ENCODE data around the gene HIP1R. TPM values are rescaled to one million over a fixed set of nuclear protein-coding genes. Genes with fewer than 3 reads are reported as not detected.
"Not testable (repeated sequence)": the region's sequence is repeated elsewhere in the genome, so short reads cannot be mapped to it uniquely, and the experiment has no call there.

HIP1R gene
- total RNA-seq, 1 donor from 2014 or later = 30.2 TPM

DNA sequence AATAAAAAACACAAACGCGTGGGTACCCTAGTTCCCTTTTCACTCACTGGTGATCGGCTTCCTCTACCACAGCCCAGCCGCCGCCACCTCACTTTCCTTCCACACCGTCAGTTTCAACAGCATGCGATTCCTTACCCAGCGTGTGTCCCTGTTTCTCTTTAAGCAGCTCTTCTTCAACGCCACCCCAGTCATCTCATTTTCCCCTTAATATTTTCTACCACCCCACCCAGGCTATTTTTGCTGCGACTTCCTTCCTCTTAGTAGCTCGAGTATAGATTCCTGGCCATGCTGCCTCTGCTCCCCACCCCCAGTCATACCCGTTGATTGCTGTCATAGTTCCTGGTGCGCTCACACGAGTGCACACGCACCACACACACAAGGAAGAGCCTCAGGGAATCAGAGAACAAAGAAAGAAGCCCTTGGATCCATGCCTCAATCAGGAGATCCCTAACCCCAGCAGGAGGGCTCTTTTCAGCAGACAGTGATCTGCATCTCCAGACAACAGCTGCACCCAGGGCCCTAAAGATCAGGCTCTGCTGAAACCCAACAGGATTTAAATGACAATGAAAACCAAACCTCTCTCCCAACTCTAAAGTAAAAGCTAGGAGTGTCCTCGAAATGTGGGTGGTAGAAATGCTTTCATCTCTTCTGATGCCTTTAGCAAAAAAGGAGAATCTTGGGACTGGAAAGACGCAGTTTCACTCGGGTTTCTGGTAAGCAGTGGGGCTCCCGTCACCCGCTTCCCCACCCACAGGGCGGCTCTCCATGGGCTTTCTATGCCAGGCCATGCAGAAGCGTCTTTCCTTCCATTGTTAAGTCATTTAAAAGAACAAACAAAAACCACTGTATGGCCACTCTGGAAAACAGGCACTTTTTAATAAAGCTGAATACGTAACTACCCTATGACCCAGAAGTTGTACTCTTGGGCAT is 36.9 kb downstream of the HIP1R start:
- DNase-seq (ENCODE audit: low spot score) = no peak

- DNase-seq (ENCODE audit: low spot score) = no peak
Observed at GRCh38 chr12:122872815-122873361, 37.6 kb downstream of the HIP1R start.

DNA sequence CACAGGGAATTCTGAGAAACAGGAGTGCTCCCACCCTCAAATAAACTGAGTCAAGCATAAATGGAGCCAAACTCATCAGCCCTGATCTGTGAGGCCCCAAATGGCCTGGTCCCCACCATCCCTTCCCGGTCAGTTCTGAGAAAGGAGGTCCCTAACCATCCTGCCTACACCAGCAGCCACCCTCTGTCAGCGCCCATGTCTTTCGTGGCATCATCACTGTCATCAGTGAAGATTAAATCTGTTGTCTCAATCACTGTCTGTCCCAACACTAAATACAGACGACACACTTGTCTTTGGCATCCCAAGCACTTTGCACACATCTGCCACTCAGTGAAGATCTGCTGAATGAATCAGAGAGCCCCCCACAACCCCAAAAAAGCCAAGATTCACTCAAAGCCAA is 38.3 kb downstream of the HIP1R start:
- no peak for DNase-seq (ENCODE audit: low spot score)

GRCh38 chr12:122874081-122874480 is 38.8 kb downstream of the HIP1R start:
- DNase-seq (ENCODE audit: low spot score) = no peak

- no peak for DNase-seq (ENCODE audit: low spot score)
Observed at GRCh38 chr12:122875590-122876220, 40.4 kb downstream of the HIP1R start.

DNA sequence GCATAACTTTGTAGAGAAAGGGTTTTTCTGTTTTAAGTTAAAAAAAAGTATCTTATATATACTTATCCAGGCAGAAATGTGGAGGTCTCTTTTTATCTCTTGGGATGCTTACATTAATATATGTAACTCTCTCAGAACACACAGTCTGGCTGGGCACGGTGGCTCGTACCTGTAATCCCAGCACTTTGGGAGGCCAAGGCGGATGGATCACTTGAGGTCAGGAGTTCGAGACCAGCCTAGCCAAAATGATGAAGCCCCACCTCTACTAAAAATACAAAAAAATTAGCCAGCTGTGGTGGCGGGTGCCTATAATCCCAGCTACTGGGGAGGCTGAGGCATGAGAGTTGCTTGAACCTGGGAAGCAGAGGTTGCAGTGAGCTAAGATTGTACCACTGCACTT is 41.0 kb downstream of the HIP1R start:
- not testable (repeated sequence) for DNase-seq (ENCODE audit: low spot score)

DNA sequence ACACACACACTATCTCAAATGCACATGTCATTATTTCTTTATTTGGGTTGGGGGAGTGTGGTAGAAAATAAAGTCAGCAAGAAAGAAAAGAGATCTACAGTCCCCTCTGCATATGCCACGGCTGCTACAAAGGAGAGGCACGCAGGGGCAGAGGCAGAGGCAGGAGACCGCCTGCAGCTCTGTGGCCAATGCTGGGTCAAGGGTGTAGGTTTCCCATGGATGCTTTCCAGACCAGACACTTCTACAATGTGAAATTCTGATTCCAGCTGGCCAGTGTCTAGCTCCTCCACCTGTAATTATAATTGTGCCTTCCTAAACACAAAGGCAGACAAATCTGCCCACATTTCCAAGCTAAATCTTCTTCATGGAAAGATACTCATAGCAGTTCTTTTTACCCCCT is 41.5 kb downstream of the HIP1R start:
- DNase-seq (ENCODE audit: low spot score) = no peak

DNA sequence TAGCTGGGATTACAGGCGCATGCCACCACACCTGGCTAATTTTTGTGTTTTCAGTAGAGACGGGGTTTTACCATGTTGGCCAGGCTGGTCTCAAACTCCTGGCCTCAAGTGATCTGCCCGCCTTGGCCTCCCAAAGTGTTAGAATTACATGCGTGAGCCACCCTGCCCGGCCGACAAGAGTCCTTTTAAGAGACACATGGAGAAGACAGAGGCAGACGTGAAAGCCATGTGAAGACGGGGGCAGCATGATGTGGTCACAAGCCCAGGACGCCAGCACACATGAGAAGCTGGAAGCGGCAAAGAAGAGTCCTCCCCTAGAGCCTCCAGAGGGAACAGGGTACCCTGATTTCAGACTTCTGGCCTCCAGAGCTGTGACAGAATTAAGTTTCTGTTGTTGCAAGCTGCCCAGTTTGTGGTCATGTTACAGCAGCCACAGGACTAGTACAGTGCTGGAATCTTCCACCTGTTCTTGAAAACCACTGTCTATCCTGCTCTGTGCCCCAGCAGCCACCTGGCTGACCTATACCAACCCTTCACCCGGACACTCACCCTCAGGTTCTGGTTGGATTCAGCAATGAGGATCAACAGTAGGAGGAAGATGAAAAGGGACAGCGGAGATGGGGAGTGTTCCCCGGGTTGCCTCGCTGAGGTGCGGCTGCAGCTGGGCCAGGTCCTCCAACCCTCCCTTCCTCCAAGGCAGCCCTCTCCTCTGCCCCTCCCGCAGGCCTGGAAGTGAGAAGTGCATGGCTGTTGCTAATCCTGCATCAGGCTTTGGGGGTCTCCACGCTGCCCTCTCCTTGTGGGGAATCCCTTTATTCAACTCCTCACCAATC is 43.7 kb downstream of the HIP1R start:
- DNase-seq (ENCODE audit: low spot score) = no peak

DNA sequence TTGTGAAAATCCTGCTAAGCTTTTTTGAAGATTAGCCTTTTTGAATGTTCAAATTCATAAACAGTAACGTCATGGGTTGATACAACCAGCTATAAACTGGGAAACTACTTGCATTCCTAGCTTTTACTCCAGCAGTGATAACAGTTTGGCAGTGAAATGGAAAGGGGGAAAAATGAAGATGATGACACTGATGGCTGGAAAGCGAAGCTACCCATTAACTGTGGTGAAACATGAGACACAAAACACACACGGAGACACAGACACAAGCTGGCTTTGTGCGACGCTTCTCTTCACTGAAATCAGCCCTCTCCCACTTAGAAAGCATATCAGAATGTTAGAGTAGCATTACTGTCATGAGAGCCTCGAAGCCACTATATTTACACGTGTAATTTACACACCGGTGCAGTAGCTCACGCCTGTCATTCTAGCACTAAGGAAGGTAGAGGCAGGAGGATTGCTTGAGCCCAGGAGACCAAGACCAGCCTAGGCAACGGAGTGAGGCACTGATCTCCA is 45.0 kb downstream of the HIP1R start:
- DNase-seq (ENCODE audit: low spot score) = no peak

DNA sequence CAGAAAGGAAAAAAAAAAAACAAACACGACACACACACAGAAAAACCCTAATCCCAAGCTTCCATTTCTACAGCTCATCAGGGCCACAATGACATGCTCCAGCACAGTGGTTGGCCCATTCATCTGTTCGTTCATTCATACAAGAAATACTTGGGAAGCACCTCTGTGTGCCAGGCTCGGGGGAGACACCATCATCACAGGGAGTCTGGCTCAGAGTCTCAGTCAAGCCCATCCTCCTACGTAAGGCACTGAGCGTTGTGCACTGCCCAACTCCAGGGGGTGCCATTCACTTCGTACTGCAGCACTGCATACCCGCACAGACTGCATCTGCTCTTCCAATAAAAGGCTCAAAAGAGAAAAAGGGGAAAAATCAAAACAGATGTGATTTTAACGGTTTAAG is 45.4 kb downstream of the HIP1R start:
- no peak for DNase-seq (ENCODE audit: low spot score)

DNA sequence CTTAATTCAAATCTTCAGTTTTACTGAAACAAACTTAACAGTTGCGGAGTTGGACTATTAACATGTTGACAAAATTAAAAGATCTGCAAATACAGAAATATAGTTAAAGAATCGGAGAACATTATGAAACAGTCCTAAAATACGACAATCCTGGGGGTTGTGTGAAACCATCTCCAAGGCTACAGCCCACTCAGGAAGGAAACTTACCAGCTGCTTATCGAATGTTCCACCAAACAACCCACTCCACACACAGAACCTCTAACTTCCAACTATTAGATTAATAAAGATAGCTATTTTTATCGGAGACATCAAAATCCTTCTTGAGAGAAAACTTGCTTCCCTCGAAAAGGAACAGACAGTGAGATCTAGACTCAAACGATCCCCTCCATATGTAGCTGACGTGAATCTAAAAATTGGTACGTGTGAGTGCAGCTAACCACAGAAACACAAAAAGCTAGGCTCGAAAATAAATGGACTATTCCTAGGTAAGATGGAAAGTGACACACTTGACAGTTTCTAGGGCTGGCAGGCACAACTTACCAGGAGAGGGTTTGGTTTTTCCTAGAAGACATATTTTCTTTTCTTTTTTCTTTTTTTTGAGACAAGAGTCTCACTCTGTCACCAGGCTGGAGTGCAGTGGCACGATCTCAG is 47.8 kb downstream of the HIP1R start:
- DNase-seq (ENCODE audit: low spot score) = no peak

- DNase-seq (ENCODE audit: low spot score) = no peak
Observed at GRCh38 chr12:122884091-122884826, 49.0 kb downstream of the HIP1R start.

DNA sequence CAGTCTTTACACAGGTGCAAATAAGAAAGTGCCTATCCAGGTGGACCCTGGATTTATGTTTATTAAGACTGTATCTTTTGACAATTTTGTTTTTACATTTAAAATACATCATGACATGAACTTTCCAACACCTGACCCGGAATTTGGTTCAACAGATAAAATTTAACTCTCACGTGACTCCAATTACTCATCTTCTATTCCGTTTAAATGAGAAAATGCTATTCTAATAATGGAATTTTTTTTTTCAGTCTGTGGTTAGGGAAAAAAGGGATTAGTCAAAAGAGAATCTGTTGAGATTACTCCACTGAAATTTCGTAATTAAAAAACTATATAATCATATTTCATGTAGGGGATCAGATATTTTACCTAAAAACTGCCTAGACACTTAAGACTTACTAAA is 49.6 kb downstream of the HIP1R start:
- DNase-seq (ENCODE audit: low spot score) = no peak

DNA sequence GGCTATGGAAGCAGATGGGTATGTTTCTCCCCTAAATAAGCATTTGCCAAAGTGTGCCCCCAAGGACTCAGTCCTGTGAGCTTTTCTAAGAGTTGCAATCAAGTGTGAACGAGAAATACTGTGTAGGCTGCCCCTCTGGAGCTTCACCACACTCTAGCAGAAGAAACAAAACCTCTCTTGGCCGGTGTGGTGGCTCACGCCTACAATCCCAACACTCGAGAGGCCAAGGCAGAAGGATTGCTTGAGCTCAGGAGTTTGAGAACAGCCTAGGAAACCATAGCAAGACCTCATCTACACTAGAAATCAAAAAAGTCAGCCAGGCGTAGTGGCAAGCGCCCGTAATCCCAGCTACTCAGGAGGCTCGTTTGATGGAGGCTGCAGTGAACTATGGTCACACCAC is 50.9 kb downstream of the HIP1R start:
- DNase-seq (ENCODE audit: low spot score) = no peak

DNA sequence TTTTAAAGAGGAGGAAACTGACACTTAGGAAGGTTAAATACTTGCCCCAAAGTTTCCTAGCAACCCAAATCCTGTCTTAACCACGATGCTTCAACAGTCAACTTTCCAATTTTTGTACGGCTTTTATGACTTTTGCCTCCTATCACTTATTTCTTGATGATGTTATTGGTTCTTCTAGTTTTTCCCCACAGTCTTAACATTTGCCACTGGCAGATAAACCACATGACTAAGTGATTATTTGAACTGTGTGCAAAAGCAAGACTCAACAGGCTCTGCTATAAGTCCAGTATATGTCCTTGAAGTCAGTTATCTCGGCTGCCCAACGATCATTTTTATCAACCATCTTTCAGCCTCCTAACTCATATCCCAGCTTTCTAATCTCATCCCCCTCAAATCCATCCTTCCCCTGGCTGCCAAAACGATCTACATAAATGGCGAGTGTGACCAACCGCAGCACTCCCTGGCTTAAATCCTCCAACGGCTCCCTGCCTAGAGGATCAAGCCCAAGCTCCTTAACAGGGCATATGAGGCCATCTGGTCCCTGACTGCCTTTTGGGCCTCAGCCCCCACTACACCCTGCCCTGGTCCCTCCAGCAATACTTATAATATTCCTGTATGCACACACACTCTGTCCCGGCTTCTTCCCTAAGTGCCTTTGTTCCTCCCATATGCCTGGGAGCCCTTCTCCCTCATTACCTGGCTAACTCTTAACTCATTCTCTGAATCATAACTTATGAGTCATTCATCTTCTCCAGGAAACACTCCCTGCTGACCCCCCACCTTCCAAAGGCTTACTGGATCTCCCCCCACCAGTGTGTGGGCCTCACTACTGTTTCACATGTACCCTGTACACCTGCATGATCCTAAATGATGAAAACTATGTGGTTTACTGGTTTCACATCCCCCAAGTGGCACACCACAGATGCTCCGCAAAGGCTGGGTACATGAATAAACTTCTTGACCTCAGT is 51.9 kb downstream of the HIP1R start:
- DNase-seq (ENCODE audit: low spot score) = no peak

GRCh38 chr12:122887819-122888212 is 52.6 kb downstream of the HIP1R start:
- DNase-seq (ENCODE audit: low spot score) = no peak

DNA sequence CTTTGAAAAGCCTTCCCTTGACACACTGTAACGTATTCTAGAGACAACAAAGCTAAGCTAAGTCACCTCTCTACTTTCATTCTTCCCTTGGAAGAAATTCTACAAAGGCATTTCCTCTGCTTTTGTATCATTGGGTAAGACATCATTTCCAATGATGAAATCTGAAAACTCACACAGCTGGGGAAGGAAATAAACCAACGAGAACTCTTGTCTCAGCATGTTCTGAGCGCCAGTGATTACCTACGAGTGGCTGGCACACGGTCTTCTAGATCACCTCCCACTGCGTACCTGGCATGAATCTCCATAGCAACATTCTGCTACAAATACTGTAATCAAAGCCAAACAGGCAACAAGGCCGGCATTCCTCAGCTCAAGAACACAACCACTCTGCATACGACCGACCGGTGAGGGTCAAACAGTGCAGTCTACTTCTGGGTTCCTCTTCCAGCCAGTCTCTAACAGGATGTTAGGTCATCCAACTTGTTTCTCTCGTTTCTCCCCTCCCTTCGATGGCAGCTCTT is 53.0 kb downstream of the HIP1R start:
- DNase-seq (ENCODE audit: low spot score) = no peak

DNA sequence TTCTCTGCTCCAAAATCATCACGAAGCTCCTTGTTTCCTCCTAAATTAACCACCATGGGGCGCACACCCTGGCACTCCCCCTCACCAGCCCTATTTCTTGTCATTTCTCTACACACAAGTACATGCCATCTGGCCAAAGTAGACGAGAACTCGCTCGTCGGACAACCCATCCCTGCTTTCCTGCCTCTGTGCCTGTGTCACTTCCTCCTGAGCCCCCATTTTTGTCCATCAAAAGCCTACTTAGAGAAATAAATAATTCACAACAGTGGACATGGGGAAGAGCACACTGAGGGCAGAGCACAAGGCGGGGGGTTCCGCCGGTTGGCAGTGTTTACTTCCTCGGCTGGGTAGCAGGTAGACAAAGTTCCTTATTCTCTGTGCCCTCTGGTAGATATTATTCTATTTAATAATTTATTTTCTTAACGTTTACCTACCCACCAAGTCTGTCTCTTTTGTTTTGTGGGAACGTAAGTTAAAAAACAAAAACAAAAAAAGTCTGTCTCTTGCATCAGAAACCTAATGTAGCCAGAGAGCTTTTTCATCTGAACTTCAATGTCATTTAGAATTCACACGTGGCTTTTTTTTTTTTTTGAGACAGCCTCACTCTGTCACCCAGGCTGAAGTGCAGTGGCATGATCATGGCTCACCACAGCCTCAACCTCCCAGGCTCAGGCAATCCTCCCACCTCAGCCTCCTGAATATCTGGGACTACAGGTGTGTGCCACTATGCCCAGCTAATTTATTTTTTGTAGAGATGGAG is 54.7 kb downstream of the HIP1R start:
- DNase-seq (ENCODE audit: low spot score) = no peak
